ENCODE results near the gene ALDH9A1. TPM values are rescaled to one million over a fixed set of nuclear protein-coding genes. Genes with fewer than 3 reads are reported as not detected.
"Not testable (repeated sequence)": the region's sequence is repeated elsewhere in the genome, so short reads cannot be mapped to it uniquely, and the experiment has no call there.

ALDH9A1 gene
- total RNA-seq, 4 donors from 2014 or later, result 66.5 to 176 (median 131) TPM

GRCh38 chr1:165674599-165674998, 23.8 kb downstream of the ALDH9A1 start:
- DNase-seq (ENCODE audit: low spot score) (no peak), ATAC-seq (ENCODE audit: low FRiP score) (no peak)
- TF ChIP-seq, protein P1, sequence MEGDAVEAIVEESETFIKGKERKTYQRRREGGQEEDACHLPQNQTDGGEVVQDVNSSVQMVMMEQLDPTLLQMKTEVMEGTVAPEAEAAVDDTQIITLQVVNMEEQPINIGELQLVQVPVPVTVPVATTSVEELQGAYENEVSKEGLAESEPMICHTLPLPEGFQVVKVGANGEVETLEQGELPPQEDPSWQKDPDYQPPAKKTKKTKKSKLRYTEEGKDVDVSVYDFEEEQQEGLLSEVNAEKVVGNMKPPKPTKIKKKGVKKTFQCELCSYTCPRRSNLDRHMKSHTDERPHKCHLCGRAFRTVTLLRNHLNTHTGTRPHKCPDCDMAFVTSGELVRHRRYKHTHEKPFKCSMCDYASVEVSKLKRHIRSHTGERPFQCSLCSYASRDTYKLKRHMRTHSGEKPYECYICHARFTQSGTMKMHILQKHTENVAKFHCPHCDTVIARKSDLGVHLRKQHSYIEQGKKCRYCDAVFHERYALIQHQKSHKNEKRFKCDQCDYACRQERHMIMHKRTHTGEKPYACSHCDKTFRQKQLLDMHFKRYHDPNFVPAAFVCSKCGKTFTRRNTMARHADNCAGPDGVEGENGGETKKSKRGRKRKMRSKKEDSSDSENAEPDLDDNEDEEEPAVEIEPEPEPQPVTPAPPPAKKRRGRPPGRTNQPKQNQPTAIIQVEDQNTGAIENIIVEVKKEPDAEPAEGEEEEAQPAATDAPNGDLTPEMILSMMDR (IDR thresholded peaks at IDR 0.05), result no peak

GRCh38 chr1:165671526-165671925, 26.8 kb downstream of the ALDH9A1 start:
- TF ChIP-seq, protein P1 (IDR thresholded peaks at IDR 0.05), result no peak
- DNase-seq (ENCODE audit: low spot score), result no peak
- ATAC-seq (ENCODE audit: low FRiP score), result no peak

- DNase-seq (ENCODE audit: low spot score), result no peak
- ATAC-seq (ENCODE audit: low FRiP score), result no peak
Measured at GRCh38 chr1:165668184-165668583, 30.2 kb downstream of the ALDH9A1 start.

DNA sequence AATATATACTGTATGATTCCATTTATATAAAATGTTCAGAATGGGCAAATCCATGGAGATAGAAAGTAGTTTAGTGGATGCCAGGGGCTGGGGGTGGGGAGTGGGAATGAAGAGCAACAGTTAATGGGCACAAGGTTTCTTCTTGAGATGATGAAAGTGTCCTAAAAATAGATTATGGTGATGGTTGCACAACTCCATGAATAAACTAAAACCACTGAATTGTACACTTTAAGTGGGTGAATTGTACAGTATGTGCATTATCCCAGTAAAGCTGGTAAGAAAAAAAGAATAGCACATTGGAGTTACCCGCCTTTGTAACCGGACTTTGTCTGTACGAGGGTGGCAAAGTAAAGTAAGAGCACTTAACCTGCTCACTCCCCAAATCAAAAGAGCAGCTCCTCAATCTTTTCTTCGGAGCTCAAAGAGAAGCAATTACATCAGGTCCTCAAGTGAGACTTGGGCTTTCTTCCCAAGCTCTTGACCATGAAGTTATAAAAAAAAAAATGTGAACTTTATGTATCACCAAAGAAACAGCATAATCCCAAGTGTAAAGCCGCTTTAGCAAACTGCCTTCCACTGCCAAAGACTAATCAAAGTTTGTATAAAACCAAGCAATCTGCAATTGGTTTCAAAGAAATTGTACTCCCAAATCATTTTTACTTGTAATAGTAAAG, 32.1 kb downstream of the ALDH9A1 start:
- DNase-seq (ENCODE audit: low spot score) (no peak), ATAC-seq (ENCODE audit: low FRiP score) (no peak)
- TF ChIP-seq, protein P1 (IDR thresholded peaks at IDR 0.05), result no peak

More at GRCh38 chr1:165668184-165668583, 30.2 kb downstream of the ALDH9A1 start:
- TF ChIP-seq, protein P1 (IDR thresholded peaks at IDR 0.05), result no peak

GRCh38 chr1:165662186-165662585, 36.2 kb downstream of the ALDH9A1 start:
- no peak for ATAC-seq (ENCODE audit: low FRiP score)
- TF ChIP-seq, protein P1 (IDR thresholded peaks at IDR 0.05), result no peak
- DNase-seq (ENCODE audit: low spot score), result no peak

DNA sequence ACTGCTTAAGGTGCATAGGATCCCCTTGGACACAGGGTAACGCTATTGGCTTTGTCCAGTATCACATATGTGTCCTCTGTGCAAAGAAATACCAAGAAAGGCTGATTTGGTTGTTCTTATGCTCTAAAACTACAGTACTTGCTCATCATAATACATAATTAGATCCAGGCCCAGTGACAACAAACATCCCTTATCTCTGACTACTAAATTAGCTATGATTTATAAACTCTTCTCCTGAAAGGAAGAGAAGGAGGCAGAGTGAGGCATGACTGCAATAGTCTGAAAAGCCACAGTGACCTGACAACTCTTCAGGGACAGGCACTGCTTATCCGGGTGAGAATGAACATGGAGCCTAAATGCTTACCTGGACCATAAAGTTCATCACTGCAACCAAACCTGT, 36.7 kb downstream of the ALDH9A1 start:
- no peak for ATAC-seq (ENCODE audit: low FRiP score)
- TF ChIP-seq, protein P1 (IDR thresholded peaks at IDR 0.05), result no peak
- no peak for DNase-seq (ENCODE audit: low spot score)

- DNase-seq (ENCODE audit: low spot score) (no peak), ATAC-seq (ENCODE audit: low FRiP score) (no peak)
- TF ChIP-seq, protein P1 (IDR thresholded peaks at IDR 0.05), result no peak
Measured at GRCh38 chr1:165659581-165659895, 38.8 kb downstream of the ALDH9A1 start.

DNA sequence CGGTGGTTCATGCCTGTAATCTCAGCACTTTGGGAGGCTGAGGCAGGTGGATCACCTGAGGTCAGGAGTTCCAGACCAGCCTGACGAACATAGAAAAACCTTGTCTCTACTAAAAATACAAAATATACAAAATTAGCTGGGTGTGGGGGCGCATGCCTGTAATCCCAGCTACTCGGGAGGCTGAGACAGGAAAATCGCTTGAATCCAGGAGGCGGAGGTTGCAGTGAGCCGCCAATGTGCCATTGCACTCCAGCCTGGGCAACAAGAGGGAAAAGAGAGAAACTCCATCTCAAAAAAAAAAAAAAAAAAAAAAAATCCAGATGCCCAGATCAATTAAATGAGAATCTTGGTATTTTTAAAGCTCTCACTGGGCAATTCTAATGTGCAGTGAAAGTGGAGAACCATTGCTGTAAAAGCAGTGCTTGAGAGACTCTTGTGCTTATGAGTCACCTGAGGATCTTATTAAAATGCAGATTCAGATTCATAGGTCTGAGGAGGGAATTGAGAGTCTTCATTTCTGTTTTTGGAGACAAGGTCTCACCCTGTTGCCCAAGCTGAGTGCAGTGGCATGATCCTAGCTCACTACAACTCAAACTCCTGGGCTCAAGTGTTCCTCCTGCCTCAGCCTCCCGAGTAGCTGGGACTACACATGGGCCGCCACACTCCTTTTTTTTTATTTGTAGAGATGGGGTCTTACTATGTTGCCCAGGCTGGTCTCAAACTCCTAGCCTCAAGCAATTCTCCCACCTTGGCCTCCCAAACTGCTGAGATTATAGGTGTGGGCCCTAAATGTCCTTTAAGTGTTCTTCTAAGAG, 39.4 kb downstream of the ALDH9A1 start:
- not testable (repeated sequence) for DNase-seq (ENCODE audit: low spot score); ATAC-seq (ENCODE audit: low FRiP score)

Data from omental fat pad (tissue), 4 donors.